GM12891 (cell line): ENCODE results near the gene CHRNA9.

ENCODE experiments used
- POLR2A ChIP-seq: IDR thresholded peaks from 2 replicates; pipeline ENCODE4 v1.6.1; 2011; ENCODE audit warnings: low read depth, low read length, control low read depth
- POLR2AphosphoS5 ChIP-seq: IDR thresholded peaks from 2 replicates; pipeline ENCODE4 v1.6.1; 2011; ENCODE audit warnings: low read depth, low read length, control low read depth
- SPI1 ChIP-seq: IDR thresholded peaks from 2 replicates; pipeline ENCODE4 v1.6.1; 2011; ENCODE audit warnings: low read depth, low read length, control low read depth
- TAF1 ChIP-seq: IDR thresholded peaks from 2 replicates; pipeline ENCODE4 v1.6.1; 2011; ENCODE audit warnings: low read depth, low read length, control low read depth

DNA sequence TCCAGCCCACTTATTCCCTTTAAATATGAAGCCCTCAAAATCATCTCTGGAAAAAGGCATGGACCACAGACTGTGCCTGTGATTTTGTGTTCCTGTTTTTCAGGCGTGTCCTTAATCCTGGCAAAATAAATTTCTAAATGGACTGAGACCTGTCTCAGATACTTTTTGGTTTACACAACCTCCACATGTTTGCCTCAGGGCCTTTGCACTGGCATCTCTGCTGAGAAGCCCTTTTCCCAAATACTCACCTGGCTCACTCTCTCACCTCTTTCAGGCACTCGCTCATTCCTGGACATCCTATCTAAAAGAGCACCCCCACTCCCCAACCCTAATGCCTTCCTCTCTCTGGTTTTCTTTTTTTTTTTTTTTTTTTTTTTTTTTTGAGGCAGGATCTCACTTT is 40.5 kb downstream of the CHRNA9 start:
- no peak for TF ChIP-seq POLR2A
- TF ChIP-seq TAF1, result no peak
- TF ChIP-seq SPI1, result no peak
- no peak for TF ChIP-seq POLR2AphosphoS5
